Measurements from ENCODE around the gene PYGL.

The PYGL gene

DNA sequence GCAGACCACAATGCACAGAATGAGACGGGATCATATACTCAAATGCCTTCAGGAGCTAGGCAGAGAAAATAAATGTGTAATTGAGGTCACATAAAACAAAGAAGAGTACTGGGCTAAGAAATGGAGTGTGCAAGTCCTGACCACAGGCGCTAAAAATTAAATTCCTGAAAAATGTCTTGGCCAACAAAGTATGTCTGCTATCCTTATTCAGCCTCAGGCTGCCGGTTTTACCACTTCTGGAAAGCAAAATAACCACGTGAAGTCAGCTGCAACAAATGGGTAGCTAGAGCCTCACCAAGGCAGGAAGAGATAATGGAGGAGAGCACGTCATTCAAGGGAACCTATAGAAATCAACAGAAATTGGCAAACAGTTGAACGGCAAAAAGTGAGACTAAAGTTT, 3.1 kb downstream of the PYGL start:
- DNase-seq (ENCODE audit: extremely low read depth, low read depth): no peak
- TF ChIP-seq, protein P1, sequence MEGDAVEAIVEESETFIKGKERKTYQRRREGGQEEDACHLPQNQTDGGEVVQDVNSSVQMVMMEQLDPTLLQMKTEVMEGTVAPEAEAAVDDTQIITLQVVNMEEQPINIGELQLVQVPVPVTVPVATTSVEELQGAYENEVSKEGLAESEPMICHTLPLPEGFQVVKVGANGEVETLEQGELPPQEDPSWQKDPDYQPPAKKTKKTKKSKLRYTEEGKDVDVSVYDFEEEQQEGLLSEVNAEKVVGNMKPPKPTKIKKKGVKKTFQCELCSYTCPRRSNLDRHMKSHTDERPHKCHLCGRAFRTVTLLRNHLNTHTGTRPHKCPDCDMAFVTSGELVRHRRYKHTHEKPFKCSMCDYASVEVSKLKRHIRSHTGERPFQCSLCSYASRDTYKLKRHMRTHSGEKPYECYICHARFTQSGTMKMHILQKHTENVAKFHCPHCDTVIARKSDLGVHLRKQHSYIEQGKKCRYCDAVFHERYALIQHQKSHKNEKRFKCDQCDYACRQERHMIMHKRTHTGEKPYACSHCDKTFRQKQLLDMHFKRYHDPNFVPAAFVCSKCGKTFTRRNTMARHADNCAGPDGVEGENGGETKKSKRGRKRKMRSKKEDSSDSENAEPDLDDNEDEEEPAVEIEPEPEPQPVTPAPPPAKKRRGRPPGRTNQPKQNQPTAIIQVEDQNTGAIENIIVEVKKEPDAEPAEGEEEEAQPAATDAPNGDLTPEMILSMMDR (IDR thresholded peaks at IDR 0.05; ENCODE audit: low read depth, low read length): no peak

DNA sequence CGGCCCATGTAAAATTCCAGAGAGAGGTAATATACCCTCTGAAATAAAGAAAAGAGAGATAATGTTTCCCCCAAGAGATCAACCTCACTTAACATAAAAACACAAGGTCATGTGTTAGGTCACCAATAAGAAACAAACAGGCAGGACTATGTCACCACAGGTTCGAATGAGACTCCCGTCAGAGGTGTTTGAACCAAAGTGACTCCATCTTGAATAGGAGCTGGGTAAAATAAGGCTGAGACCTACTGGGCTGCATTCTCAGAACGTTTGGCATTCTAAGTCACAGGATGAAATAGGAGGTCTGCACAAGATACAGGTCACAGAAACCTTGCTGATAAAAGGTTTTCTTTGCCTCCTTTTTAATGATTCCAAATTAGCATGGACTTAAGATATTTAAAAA, 6.5 kb downstream of the PYGL start:
- DNase-seq (ENCODE audit: extremely low read depth, low read depth): no peak
- TF ChIP-seq, protein P1 (IDR thresholded peaks at IDR 0.05; ENCODE audit: low read depth, low read length): no peak

DNA sequence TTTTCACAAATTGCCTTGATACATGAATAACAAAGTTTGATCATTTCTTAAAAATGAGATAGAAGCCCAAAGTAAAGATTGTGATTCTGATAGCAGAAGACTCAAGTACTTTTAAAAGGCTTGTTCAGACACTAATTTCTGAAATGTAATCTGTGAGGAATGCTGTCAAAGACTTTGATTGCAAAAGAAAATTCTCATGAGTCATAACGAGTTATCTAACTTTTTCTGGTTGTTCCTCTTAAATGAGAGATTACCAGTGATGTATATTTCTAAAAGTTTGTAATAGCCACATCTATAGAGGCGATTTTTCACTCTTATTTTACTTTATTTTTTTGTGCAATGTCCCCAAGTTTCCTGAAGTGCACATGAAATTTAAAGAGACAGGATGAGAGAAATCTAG, 7.0 kb downstream of the PYGL start:
- TF ChIP-seq, protein P1 (IDR thresholded peaks at IDR 0.05; ENCODE audit: low read depth, low read length): no peak
- DNase-seq (ENCODE audit: extremely low read depth, low read depth): no peak

DNA sequence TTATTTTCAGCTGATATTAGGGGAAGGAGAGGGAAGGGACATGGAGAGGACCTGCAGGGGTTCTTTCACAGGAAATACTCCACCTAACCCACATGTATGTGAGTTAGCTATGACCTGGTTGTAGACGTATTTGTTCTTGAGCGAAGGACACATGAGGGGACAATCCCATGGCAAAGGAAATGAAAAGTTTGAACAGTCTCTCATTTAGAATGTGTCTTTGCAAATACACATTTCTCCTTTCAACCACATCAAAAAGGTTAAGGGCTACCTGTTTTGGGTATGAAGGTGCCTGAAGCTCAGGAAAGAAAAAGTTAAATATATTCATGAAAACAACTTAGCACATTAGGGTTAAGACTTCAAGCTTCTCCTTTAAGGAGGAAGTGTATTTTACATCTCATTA, 7.4 kb downstream of the PYGL start:
- DNase-seq (ENCODE audit: extremely low read depth, low read depth): no peak
- TF ChIP-seq, protein P1 (IDR thresholded peaks at IDR 0.05; ENCODE audit: low read depth, low read length): no peak

DNA sequence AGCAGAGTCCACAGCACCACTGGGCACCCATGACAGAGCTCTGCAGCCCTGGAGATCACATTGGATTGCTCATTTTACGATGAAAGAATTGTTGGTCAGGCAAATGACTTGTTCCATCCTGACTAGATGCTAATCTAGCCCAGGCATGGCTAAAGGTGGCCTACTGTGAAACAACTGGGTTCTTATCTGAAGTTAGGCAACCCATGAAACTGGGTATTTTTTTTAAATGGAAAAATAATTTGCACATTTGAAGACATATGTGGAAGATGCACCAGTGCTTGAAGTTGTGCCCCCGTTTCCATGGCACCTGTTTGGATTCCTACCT, 8.3 kb downstream of the PYGL start:
- TF ChIP-seq, protein P1 (IDR thresholded peaks at IDR 0.05; ENCODE audit: low read depth, low read length): no peak
- no peak for DNase-seq (ENCODE audit: extremely low read depth, low read depth)

DNA sequence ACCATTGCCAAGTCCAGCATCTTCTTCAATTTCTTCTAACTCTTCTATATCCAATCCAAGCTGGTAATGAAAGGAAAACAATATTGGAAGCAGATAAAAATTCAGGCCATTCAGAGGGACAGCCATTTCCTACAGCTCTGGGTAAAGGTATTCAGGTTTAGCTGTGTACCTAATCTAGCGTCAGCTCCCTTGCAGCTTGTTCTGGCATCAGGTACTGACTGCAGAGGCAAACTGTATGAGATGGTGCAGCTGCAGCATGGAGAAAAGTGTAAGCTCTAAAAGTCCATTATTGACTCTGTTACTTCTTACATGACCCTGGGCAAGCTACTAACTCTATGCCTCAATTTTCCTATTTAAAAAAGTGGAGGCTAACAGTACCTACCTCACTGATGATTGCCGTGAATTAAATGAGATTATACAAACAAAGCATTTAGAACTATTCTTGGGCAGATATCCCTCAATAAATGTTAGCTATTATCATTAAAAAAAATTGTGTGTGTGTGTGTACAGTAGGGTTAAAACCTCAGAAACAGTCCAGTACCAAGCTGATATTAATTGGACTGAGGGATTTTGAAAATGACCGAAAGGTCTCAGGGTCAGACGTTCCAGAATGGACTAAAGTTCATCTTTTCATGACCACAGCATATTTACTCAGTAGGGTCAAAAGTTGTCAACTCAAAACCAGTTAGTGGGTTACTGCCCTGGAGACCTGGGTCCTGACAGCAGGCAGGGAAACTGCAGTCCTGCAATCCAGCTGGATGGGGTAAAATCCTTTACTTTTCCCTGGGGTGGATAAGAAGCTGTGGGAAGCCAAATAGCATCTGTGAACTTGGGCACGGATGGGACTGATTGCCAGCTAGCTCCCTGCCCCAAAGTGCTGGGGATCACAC, 8.9 kb downstream of the PYGL start:
- TF ChIP-seq, protein P1 (IDR thresholded peaks at IDR 0.05; ENCODE audit: low read depth, low read length): no peak
- DNase-seq (ENCODE audit: extremely low read depth, low read depth): no peak

DNA sequence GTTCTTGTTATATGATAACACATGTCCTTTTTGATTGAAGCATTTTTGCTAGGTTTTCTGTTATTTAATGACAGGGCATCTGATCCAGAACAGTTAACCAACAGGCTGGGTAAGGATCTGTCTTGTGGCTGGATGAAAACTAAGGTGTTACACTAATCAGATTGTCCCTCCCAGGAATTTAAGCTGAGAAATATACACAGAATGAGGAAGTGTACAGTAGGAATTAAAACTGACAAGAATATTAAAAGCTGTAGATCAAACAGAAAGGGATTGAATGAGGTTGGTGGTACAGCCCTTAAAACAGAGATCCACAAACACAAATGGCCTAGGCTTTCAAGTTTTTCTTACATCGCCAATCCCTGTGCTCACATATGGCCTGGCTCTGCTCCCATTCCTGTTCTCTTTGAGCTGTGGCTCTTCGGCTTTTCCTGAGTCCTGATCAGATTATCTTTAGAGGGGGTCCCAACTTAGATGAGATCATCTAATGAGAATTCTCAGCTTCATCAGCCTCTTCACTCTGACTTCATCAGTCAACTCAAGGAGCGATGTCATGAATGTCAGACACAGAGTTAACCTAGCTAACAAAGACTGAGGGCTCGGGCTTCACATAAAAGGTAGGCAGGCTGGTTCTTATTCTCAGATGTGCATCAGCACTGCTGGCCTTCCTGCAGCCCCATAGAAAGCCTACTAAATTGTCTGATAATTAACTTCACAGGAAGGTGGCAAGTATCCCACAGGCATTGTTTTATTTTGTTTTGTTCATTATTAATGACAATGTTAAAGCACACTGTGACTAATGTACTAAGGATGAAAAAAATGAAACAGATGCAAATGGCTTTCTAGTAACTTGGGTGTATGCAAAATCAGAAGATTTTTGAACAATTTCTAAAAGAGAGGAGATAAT, 11.4 kb downstream of the PYGL start:
- TF ChIP-seq, protein P1 (IDR thresholded peaks at IDR 0.05; ENCODE audit: low read depth, low read length): no peak
- DNase-seq (ENCODE audit: extremely low read depth, low read depth): no peak
